PC-9 (cell line): ENCODE measurements around the gene CTNNA3. TPM values are rescaled to one million over a fixed set of nuclear protein-coding genes. Genes with fewer than 3 reads are reported as not detected.

Experiments
- BruUV-seq: library from RNA; stranded (reverse); fragments of 400-500 nt; replicated peaks from 2 replicates; lab custom pipeline; 2021; lab: Mats Ljungman, UMichigan
- CTCF ChIA-PET: fragments of 300-600 bp; sonication (Branson Sonifier 250); formaldehyde crosslinking; loops from one replicate; lab custom pipeline; 2022; ENCODE audit warnings: antibody characterized with exemption; lab: Charles Lee
- POLR2A ChIA-PET: fragments of 300-600 bp; sonication (Branson Sonifier 250); formaldehyde crosslinking; loops from one replicate; lab custom pipeline; 2022; ENCODE audit warnings: antibody characterized with exemption; ENCODE audit not compliant: unreplicated experiment; lab: Charles Lee
- DNase-seq, 2 experiments: peaks; one replicate each; pipeline versions ENCODE4 v3.0.0 to v3.0.0-alpha.2; 2015 to 2022; ENCODE audit warnings: mixed read lengths in 1 of 2
- H2AFZ ChIP-seq: fragments of 200-600 bp; sonication (generic); 2 replicates; pipeline ENCODE4 v1.8.1; 2017; ENCODE audit warnings: antibody characterized with exemption
- H3F3A ChIP-seq: fragments of 200-600 bp; sonication (generic); 2 replicates; pipeline ENCODE4 v1.8.1; 2017; ENCODE audit warnings: antibody characterized with exemption, mild to moderate bottlenecking, low read depth; ENCODE audit not compliant: insufficient read depth
- H3K27ac ChIP-seq: fragments of 200-600 bp; sonication (generic); 2 replicates; pipeline ENCODE4 v1.6.1; 2016; ENCODE audit warnings: mixed run types
- H3K27me3 ChIP-seq: fragments of 200-600 bp; sonication (generic); 2 replicates; pipeline ENCODE4 v1.6.1; 2016; ENCODE audit warnings: low read depth, mixed run types; ENCODE audit not compliant: insufficient read depth
- H3K36me3 ChIP-seq: fragments of 200-600 bp; sonication (generic); 2 replicates; pipeline ENCODE4 v1.6.1; 2016; ENCODE audit warnings: low read depth, mixed run types
- H3K4me1 ChIP-seq: fragments of 200-600 bp; sonication (generic); replicated peaks from 2 replicates; pipeline ENCODE4 v1.6.1; 2016; ENCODE audit warnings: mixed run types; ENCODE audit not compliant: insufficient read depth
- H3K4me2 ChIP-seq: fragments of 200-600 bp; sonication (generic); 2 replicates; pipeline ENCODE4 v1.6.1; 2017; ENCODE audit warnings: mixed run types
- H3K4me3 ChIP-seq: fragments of 200-600 bp; sonication (generic); 2 replicates; pipeline ENCODE4 v1.6.1; 2016; ENCODE audit warnings: mixed run types
- H3K79me2 ChIP-seq: fragments of 200-600 bp; sonication (generic); 2 replicates; pipeline ENCODE4 v1.6.1; 2017; ENCODE audit warnings: low read depth, mixed run types
- H3K9me2 ChIP-seq: fragments of 200-600 bp; sonication (generic); 2 replicates; pipeline ENCODE4 v1.8.1; 2017; ENCODE audit warnings: mild to moderate bottlenecking; ENCODE audit not compliant: insufficient read depth
- H3K9me3 ChIP-seq: fragments of 200-600 bp; sonication (generic); 2 replicates; pipeline ENCODE4 v1.8.1; 2016; ENCODE audit warnings: low read depth; ENCODE audit not compliant: insufficient read depth
- H4K20me1 ChIP-seq: fragments of 200-600 bp; sonication (generic); 2 replicates; pipeline ENCODE4 v1.8.1; 2017; ENCODE audit not compliant: insufficient read depth
- EZH2 ChIP-seq: fragments of 200-600 bp; sonication (generic); IDR thresholded peaks from 2 replicates; pipeline ENCODE4 v1.8.0; 2017; ENCODE audit warnings: antibody characterized with exemption, low read depth
- intact Hi-C: fragments of 100-400 bp; cut with micrococcal nuclease; formaldehyde crosslinking; loops from one replicate; pipeline ENCODE4 v1.10.0; 2022; ENCODE audit not compliant: unreplicated experiment
- total RNA-seq: library from RNA; stranded (reverse); gene quantifications from 2 replicates; pipeline ENCODE4 v1.2.3, GENCODE V29; 2021
- TF ChIP-seq, protein P1 (sequence below): fragments of 200-600 bp; sonication (generic); conservative IDR thresholded peaks from 2 replicates; pipeline ENCODE4 v1.6.1; 2017; ENCODE audit warnings: mixed run types, antibody characterized with exemption, mild to moderate bottlenecking, moderate library complexity

The CTNNA3 gene
- total RNA-seq, 1 experiment from 2014 or later: not detected

DNA sequence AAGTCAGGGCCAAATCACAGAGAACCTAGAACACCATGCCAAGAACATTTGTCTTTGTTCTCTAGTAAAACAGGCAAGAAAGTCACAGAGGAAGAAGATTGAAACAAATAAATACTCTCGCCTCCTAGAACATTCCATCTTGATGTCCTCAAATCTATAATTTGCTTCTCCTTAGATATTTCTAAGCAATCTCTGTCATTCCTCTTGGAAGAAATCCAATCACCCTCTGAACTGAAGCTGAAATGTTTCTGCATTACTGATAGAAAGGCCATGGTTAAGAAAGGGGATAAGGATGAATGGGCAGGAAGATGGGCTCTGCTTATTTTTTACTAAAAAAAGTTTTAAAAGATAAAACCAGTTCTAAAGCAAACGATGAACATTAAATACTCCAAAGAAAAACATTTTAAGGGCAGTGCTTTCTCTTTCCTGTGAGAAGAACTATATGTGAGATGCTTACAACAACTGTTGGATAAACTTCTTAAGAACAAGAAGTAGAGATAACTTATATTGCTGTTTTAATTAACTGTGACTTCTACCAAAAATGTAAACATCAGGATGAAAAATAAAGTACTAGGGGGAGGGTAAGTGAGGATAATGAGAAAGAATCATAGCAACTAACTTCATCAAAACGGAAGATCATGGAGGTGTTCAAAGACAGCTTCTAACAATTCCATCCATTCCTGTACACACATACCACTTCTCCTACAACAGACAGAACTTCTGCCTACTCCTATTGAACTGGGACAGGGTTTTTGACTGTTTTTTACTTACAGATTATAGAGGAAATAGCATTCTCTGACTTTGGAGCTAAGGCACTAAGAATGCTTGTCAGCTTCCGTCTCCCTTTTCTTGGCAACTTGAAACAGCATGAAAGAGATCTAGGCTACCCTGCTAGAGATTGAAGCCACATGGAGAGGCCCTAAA, 923.2 kb downstream of the CTNNA3 start:
- H3K79me2 ChIP-seq: no peaks in the 10 kb centered on the region
- DNase-seq: no peak
- ChIA-PET POLR2A (no interaction called here), CTCF (no interaction called here)
- no peaks in the 10 kb centered on the region for H3K27me3 ChIP-seq
- H3K4me1 ChIP-seq: no peaks in the 10 kb centered on the region
- TF ChIP-seq, protein P1, sequence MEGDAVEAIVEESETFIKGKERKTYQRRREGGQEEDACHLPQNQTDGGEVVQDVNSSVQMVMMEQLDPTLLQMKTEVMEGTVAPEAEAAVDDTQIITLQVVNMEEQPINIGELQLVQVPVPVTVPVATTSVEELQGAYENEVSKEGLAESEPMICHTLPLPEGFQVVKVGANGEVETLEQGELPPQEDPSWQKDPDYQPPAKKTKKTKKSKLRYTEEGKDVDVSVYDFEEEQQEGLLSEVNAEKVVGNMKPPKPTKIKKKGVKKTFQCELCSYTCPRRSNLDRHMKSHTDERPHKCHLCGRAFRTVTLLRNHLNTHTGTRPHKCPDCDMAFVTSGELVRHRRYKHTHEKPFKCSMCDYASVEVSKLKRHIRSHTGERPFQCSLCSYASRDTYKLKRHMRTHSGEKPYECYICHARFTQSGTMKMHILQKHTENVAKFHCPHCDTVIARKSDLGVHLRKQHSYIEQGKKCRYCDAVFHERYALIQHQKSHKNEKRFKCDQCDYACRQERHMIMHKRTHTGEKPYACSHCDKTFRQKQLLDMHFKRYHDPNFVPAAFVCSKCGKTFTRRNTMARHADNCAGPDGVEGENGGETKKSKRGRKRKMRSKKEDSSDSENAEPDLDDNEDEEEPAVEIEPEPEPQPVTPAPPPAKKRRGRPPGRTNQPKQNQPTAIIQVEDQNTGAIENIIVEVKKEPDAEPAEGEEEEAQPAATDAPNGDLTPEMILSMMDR: no peak
- TF ChIP-seq EZH2: no peak
- no TSS peak for BruUV-seq
- intact Hi-C loops: no loop called here
- no peak overlapping the region for H2AFZ ChIP-seq
- no peaks in the 10 kb centered on the region for H3F3A ChIP-seq
- H3K27ac ChIP-seq: no peak overlapping the region
- no peak overlapping the region for H3K4me3 ChIP-seq
- H3K4me2 ChIP-seq: no peak overlapping the region
- no peaks in the 10 kb centered on the region for H3K36me3 ChIP-seq
- H4K20me1 ChIP-seq: no peaks in the 10 kb centered on the region
- H3K9me2 ChIP-seq: no peaks in the 10 kb centered on the region
- no peaks in the 10 kb centered on the region for H3K9me3 ChIP-seq

DNA sequence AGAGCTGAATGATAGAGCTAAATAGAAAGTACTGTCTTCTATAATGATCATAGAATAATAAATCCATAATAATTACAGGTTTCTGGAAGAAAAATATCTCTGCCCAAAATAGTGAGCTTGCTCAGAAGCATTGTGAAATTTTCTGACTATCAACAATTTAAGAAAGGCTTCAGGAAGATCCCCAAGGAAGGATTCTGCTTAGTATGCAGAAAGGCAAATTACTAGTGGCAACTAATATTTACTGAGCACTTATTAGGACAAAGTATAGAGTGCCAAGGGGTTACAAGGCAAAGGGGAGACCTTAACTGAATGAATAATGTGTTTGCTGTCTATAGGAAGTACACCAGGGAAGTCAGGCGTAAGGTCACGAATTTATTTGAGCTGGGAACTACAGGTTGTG, 928.3 kb downstream of the CTNNA3 start:
- Histone ChIP-seq H3F3A (no peaks in the 10 kb centered on the region), H3K79me2 (no peaks in the 10 kb centered on the region), H2AFZ (no peak overlapping the region), H3K4me3 (no peak overlapping the region), H3K4me1 (no peaks in the 10 kb centered on the region), H3K27ac (no peak overlapping the region), H3K36me3 (no peaks in the 10 kb centered on the region), H3K27me3 (no peaks in the 10 kb centered on the region), H3K9me3 (no peaks in the 10 kb centered on the region), H3K9me2 (no peaks in the 10 kb centered on the region), H4K20me1 (no peaks in the 10 kb centered on the region), H3K4me2 (no peak overlapping the region)
- intact Hi-C loops: no loop called here
- ChIA-PET POLR2A (no interaction called here), CTCF (no interaction called here)
- TF ChIP-seq, protein P1: no peak
- no peak for TF ChIP-seq EZH2
- BruUV-seq: no TSS peak
- no peak for DNase-seq

DNA sequence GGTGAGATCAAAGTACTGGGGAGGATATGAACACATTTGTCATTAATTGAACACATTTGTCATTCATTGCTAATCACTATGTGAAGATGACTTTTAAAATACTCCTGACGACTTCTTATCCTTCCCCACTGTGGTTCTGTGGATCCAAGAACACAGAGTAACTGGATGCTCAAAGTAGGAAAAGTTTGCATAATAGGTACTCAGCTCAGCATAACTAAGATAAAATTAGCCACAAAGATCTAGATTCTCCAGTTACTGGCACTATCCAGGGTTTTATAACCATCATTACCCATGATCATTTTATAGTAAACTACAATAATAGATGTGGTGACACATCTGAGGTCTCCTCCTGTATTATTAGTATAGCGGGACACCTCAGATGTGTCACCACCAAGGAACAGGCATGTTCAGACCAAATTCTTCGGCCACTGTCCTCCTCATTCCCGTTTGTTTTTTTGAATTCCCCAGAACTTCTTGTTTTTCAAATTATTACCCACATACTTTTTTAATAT, 933.7 kb downstream of the CTNNA3 start:
- DNase-seq: no peak
- Histone ChIP-seq H3K27me3 (no peaks in the 10 kb centered on the region; the same call in 1 of the 2 replicates), H3K4me1 (no peaks in the 10 kb centered on the region), H3K79me2 (no peaks in the 10 kb centered on the region), H3F3A (no peaks in the 10 kb centered on the region), H4K20me1 (no peaks in the 10 kb centered on the region), H2AFZ (no peak overlapping the region), H3K27ac (no peak overlapping the region), H3K9me3 (no peaks in the 10 kb centered on the region), H3K9me2 (no peaks in the 10 kb centered on the region), H3K36me3 (no peaks in the 10 kb centered on the region), H3K4me2 (no peak overlapping the region), H3K4me3 (no peak overlapping the region)
- CTCF ChIA-PET: no interaction called here
- no peak for TF ChIP-seq EZH2
- TF ChIP-seq, protein P1: no peak
- no TSS peak for BruUV-seq
- POLR2A ChIA-PET: no interaction called here
- intact Hi-C loops: no loop called here
